Trophoblast cell (in vitro differentiated cells and primary cell): Measurements from ENCODE around the gene CRTAP.
A peak's percentile ranks its signal among the peaks of the same experiment; 100 is the strongest.

Source experiments
- DNase-seq, 2 donors: peaks; one replicate each; pipeline ENCODE4 v3.0.0-alpha.2; 2016
- H2AFZ ChIP-seq: 2 replicates; pipeline ENCODE4 v1.6.1; 2013; ENCODE audit warnings: low read length, moderate library complexity, mild to moderate bottlenecking; ENCODE audit not compliant: insufficient read depth, poor library complexity
- H2AK5ac ChIP-seq: 2 replicates; pipeline ENCODE4 v1.6.1; 2013; ENCODE audit warnings: mild to moderate bottlenecking, low read length
- H2BK120ac ChIP-seq: 2 replicates; pipeline ENCODE4 v1.6.1; 2013; ENCODE audit warnings: low read length, mild to moderate bottlenecking, moderate library complexity; ENCODE audit not compliant: insufficient read depth, poor library complexity
- H2BK12ac ChIP-seq: 2 replicates; pipeline ENCODE4 v1.6.1; 2013; ENCODE audit warnings: mild to moderate bottlenecking, low read length, moderate library complexity
- H2BK5ac ChIP-seq: 2 replicates; pipeline ENCODE4 v1.6.1; 2013; ENCODE audit warnings: low read length, low read depth, moderate library complexity, mild to moderate bottlenecking; ENCODE audit not compliant: poor library complexity
- H3K14ac ChIP-seq: 2 replicates; pipeline ENCODE4 v1.6.1; 2013; ENCODE audit warnings: mild to moderate bottlenecking, low read length
- H3K18ac ChIP-seq: 2 replicates; pipeline ENCODE4 v1.6.1; 2013; ENCODE audit warnings: mild to moderate bottlenecking, low read length
- H3K23ac ChIP-seq: 2 replicates; pipeline ENCODE4 v1.6.1; 2013; ENCODE audit warnings: low read length
- H3K27ac ChIP-seq: 2 replicates; pipeline ENCODE4 v1.5.1; 2013; ENCODE audit warnings: low read depth, mild to moderate bottlenecking, inconsistent platforms, low read length, moderate library complexity
- H3K27me3 ChIP-seq: 2 replicates; pipeline ENCODE4 v1.6.1; 2013; ENCODE audit warnings: inconsistent platforms, mild to moderate bottlenecking, low read length, moderate library complexity; ENCODE audit not compliant: insufficient read depth
- H3K36me3 ChIP-seq, 2 experiments: 1 replicate in 1 of 2; 2 replicates in 1 of 2; pipeline ENCODE4 v1.6.1; 2013; ENCODE audit warnings: low read length in 2 of 2, mild to moderate bottlenecking in 2 of 2, moderate library complexity in 1 of 2; ENCODE audit not compliant: insufficient read depth in 2 of 2, control insufficient read depth in 1 of 2
- H3K4ac ChIP-seq: 2 replicates; pipeline ENCODE4 v1.6.1; 2013; ENCODE audit warnings: low read depth, mild to moderate bottlenecking, low read length, moderate library complexity
- H3K4me1 ChIP-seq, 2 experiments: 1 replicate in 1 of 2; 2 replicates in 1 of 2; pipeline ENCODE4 v1.6.1; 2013; ENCODE audit warnings: low read length in 2 of 2, mild to moderate bottlenecking in 2 of 2, moderate library complexity in 1 of 2; ENCODE audit not compliant: insufficient read depth in 2 of 2, control insufficient read depth in 1 of 2
- H3K4me2 ChIP-seq: 2 replicates; pipeline ENCODE4 v1.6.1; 2013; ENCODE audit warnings: inconsistent platforms, mild to moderate bottlenecking, low read length, moderate library complexity
- H3K4me3 ChIP-seq: 2 replicates; pipeline ENCODE4 v1.5.1; 2013; ENCODE audit warnings: mild to moderate bottlenecking, low read depth, low read length, inconsistent platforms
- H3K79me1 ChIP-seq: one replicate; pipeline ENCODE4 v1.6.1; 2013; ENCODE audit warnings: low read length
- H3K79me2 ChIP-seq: 2 replicates; pipeline ENCODE4 v1.6.1; 2013; ENCODE audit warnings: low read length, mild to moderate bottlenecking; ENCODE audit not compliant: control insufficient read depth, insufficient read depth, poor library complexity
- H3K9ac ChIP-seq: 2 replicates; pipeline ENCODE4 v1.6.1; 2013; ENCODE audit warnings: mild to moderate bottlenecking, low read length
- H3K9me3 ChIP-seq: 2 replicates; pipeline ENCODE4 v1.6.1; 2013; ENCODE audit warnings: low read depth, mild to moderate bottlenecking, control low read depth, inconsistent platforms, low read length; ENCODE audit not compliant: insufficient read depth
- H4K12ac ChIP-seq: 2 replicates; pipeline ENCODE4 v1.6.1; 2013; ENCODE audit warnings: low read depth, mild to moderate bottlenecking, low read length, moderate library complexity
- H4K8ac ChIP-seq: 2 replicates; pipeline ENCODE4 v1.6.1; 2013; ENCODE audit warnings: low read depth, mild to moderate bottlenecking, low read length, moderate library complexity
- H4K91ac ChIP-seq: one replicate; pipeline ENCODE4 v1.6.1; 2013; ENCODE audit warnings: low read depth, mild to moderate bottlenecking, low read length, moderate library complexity
- WGBS: extraction: QIAGEN DNeasy Blood & Tissue Kit; methylation state at CpG from one replicate; pipeline ENCODE4 v1.1.7; 2013; ENCODE audit warnings: missing lambda C conversion rate; ENCODE audit not compliant: insufficient read length, insufficient coverage; ENCODE audit errors: extremely low coverage; 5-methylcytosine and 5-hydroxymethylcytosine counted together

CRTAP gene

GRCh38 chr3:33099109-33099645 lies 14.6 kb upstream of the CRTAP start:
- Histone ChIP-seq H2BK120ac (no peak overlapping the region), H3K36me3 (no peaks in the 10 kb centered on the region), H4K12ac (no peak overlapping the region), H3K18ac (no peak overlapping the region), H3K9me3 (no peaks in the 10 kb centered on the region), H3K79me1 (peaks cover 11% of the 10 kb centered on the region), H4K91ac (no peak overlapping the region), H3K27me3 (no peaks in the 10 kb centered on the region), H2BK5ac (no peak overlapping the region), H3K14ac (no peak overlapping the region), H3K4me2 (no peak overlapping the region), H3K4ac (no peak overlapping the region), H2AK5ac (no peak overlapping the region), H4K8ac (no peak overlapping the region), H3K23ac (no peak overlapping the region), H3K9ac (no peak overlapping the region), H2BK12ac (no peak overlapping the region), H3K79me2 (peaks cover 15% of the 10 kb centered on the region), H3K27ac (no peak overlapping the region), H3K4me3 (no peak overlapping the region), H2AFZ (no peak overlapping the region), H3K4me1 (peaks cover 3 to 6% of the 10 kb centered on the region in 2 experiments)
- DNase-seq, result no peak
- WGBS, result 92% methylated on average over 1 of the region's 3 CpGs

- no peaks in the 10 kb centered on the region for H3K27me3 ChIP-seq
- no peak overlapping the region for H3K23ac ChIP-seq
- no peak overlapping the region for H3K18ac ChIP-seq
- H3K14ac ChIP-seq, result no peak overlapping the region
- WGBS, result no CpG with 5 or more reads among the region's 3 CpGs
- no peaks in the 10 kb centered on the region for H3K36me3 ChIP-seq
- H2BK120ac ChIP-seq, result no peak overlapping the region
- no peak overlapping the region for H4K91ac ChIP-seq
- DNase-seq, result no peak
- no peak overlapping the region for H4K12ac ChIP-seq
- H3K4ac ChIP-seq, result no peak overlapping the region
- peaks cover 3 to 6% of the 10 kb centered on the region in 2 experiments for H3K4me1 ChIP-seq
- H3K79me2 ChIP-seq, result peaks cover 15% of the 10 kb centered on the region
- no peak overlapping the region for H3K9ac ChIP-seq
- no peak overlapping the region for H3K27ac ChIP-seq
- H2AFZ ChIP-seq, result no peak overlapping the region
- no peak overlapping the region for H2BK12ac ChIP-seq
- peaks cover 11% of the 10 kb centered on the region for H3K79me1 ChIP-seq
- no peak overlapping the region for H2AK5ac ChIP-seq
- H3K9me3 ChIP-seq, result no peaks in the 10 kb centered on the region
- no peak overlapping the region for H3K4me2 ChIP-seq
- H3K4me3 ChIP-seq, result no peak overlapping the region
- H4K8ac ChIP-seq, result no peak overlapping the region
- no peak overlapping the region for H2BK5ac ChIP-seq
These were observed 14.1 kb upstream of the CRTAP start for GRCh38 chr3:33099701-33100100.

- H3K9ac ChIP-seq, result peak overlapping the region; percentile 60
- H3K4me3 ChIP-seq, result no peak overlapping the region
- H4K8ac ChIP-seq, result no peak overlapping the region
- no peaks in the 10 kb centered on the region for H3K36me3 ChIP-seq
- H3K27me3 ChIP-seq, result no peaks in the 10 kb centered on the region
- no peak for DNase-seq
- no peak overlapping the region for H2BK5ac ChIP-seq
- H3K9me3 ChIP-seq, result no peaks in the 10 kb centered on the region
- H2AK5ac ChIP-seq, result no peak overlapping the region
- H3K4me2 ChIP-seq, result no peak overlapping the region
- no peak overlapping the region for H3K23ac ChIP-seq
- no peak overlapping the region for H3K18ac ChIP-seq
- peaks cover 3 to 6% of the 10 kb centered on the region in 2 experiments for H3K4me1 ChIP-seq
- no peak overlapping the region for H3K27ac ChIP-seq
- H3K14ac ChIP-seq, result no peak overlapping the region
- no peak overlapping the region for H2BK120ac ChIP-seq
- H2AFZ ChIP-seq, result no peak overlapping the region
- H2BK12ac ChIP-seq, result no peak overlapping the region
- no peak overlapping the region for H4K91ac ChIP-seq
- no peak overlapping the region for H3K4ac ChIP-seq
- H3K79me2 ChIP-seq, result peaks cover 15% of the 10 kb centered on the region
- H4K12ac ChIP-seq, result no peak overlapping the region
- peaks cover 11% of the 10 kb centered on the region for H3K79me1 ChIP-seq
- WGBS, result no CpG with 5 or more reads among the region's 2 CpGs
These were observed 13.6 kb upstream of the CRTAP start for GRCh38 chr3:33100229-33100628.

- no peak overlapping the region for H4K12ac ChIP-seq
- H3K36me3 ChIP-seq, result no peaks in the 10 kb centered on the region
- H3K9me3 ChIP-seq, result no peaks in the 10 kb centered on the region
- no peaks in the 10 kb centered on the region for H3K27me3 ChIP-seq
- no peak overlapping the region for H4K91ac ChIP-seq
- no peak overlapping the region for H3K9ac ChIP-seq
- H2BK120ac ChIP-seq, result no peak overlapping the region
- H4K8ac ChIP-seq, result no peak overlapping the region
- no peak overlapping the region for H2AK5ac ChIP-seq
- no peak overlapping the region for H3K14ac ChIP-seq
- no peak overlapping the region for H2AFZ ChIP-seq
- H3K79me1 ChIP-seq, result no peaks in the 10 kb centered on the region
- no peak overlapping the region for H3K4me3 ChIP-seq
- no peak overlapping the region for H2BK5ac ChIP-seq
- WGBS, result no CpG with 5 or more reads among the region's 3 CpGs
- no peak overlapping the region for H3K4me2 ChIP-seq
- no peak overlapping the region for H3K4ac ChIP-seq
- no peak overlapping the region for H3K27ac ChIP-seq
- H3K23ac ChIP-seq, result no peak overlapping the region
- no peak overlapping the region for H2BK12ac ChIP-seq
- peaks cover 0 to under 1% of the 10 kb centered on the region in 2 experiments for H3K4me1 ChIP-seq
- no peak for DNase-seq
- no peak overlapping the region for H3K18ac ChIP-seq
- no peaks in the 10 kb centered on the region for H3K79me2 ChIP-seq
These were observed 10.8 kb upstream of the CRTAP start for GRCh38 chr3:33103034-33103433.
